Retina (tissue), 1 donor: ENCODE data around the gene GPR146.
A peak's percentile ranks its signal among the peaks of the same experiment; 100 is the strongest.
"Not testable (repeated sequence)": the region's sequence is repeated elsewhere in the genome, so short reads cannot be mapped to it uniquely, and the experiment has no call there.

ENCODE experiments used
- DNase-seq: peaks from one replicate; pipeline ENCODE4 v3.0.0-alpha.2; 2016

Gene GPR146, protein sequence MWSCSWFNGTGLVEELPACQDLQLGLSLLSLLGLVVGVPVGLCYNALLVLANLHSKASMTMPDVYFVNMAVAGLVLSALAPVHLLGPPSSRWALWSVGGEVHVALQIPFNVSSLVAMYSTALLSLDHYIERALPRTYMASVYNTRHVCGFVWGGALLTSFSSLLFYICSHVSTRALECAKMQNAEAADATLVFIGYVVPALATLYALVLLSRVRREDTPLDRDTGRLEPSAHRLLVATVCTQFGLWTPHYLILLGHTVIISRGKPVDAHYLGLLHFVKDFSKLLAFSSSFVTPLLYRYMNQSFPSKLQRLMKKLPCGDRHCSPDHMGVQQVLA

DNA sequence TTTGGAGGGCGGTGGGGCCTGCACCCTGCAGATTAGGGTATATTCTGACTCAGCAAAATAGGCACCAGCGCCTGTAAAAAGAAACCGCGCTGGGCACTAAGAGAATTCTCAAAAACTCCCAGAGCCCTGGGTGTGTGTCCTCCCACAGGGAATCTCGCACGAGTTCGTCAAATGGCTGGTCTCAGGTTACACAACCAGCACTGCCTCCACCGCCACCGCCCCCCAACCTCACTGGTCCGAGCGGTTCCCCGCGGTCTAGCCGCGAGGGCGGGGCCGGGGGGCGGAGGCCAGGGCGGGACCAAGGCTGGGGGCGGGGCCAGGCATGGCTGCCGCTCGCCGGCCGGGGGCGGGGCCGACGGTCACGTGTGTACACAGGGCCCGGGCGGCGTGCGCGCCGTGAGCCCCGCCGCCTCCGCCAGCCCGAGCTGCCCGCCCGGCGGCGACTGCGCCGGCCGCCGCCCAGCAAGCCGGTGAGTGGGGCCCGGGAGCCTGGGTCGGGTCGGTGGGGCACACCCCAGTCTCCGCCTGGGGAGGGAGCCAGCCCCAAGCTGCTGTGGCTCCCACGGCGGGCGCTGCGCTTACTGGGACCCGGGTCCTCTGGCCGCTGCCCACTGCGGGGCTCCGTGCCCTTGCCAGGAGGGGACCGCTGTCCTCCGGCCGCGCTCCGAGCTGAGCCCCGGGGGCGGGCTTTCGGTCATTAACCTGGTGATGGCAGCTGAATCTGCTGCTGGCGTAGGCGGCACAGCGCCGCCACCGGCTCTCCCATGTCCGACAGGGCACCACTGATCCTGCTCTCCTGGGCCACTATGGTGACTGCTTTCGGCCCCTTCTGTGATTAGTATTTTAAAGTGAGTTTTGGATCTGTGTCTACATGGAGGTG lies at the start of gene GPR146:
TSS of gene GPR146 (plus strand) at position 358 of the 880 bp plus-strand sequence. CDS start 12,970 bp downstream, outside the sequence.
- peak; percentile 84 for DNase-seq

DNA sequence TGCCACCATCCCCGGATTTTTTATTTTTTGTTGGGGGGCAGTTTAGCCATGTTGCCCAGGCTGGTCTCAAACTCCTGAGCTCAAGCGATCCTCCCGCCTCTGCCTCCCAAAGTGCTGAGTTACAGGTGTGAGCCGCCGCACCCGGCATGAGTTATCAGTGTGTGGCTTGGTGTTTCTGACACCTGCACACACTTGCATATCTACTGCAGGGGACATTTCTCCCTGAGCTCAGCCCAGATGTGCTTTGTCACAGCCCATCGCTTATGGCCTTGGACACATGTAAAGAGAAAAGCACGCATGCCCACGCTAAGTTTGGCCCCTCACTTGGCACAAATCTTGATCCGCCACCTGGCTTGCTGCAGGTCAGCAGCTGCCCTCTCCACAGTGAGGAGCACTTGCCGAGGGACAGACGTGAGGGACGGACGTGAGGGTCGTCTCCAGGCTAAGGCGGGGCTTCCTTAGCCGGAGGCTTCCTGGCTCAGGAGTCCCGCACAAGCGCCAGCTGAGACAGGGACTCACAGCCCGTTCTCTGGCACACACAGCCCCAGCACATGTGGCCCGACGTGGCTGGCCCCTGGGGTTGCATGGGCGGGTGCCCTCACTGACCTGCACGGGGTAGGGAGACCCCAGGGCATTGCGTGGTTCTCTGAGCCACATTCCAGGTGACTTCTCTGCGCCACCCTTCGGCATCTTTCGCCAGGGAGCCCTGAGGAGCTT lies 49.6 kb upstream of the GPR146 start:
- no peak for DNase-seq

DNA sequence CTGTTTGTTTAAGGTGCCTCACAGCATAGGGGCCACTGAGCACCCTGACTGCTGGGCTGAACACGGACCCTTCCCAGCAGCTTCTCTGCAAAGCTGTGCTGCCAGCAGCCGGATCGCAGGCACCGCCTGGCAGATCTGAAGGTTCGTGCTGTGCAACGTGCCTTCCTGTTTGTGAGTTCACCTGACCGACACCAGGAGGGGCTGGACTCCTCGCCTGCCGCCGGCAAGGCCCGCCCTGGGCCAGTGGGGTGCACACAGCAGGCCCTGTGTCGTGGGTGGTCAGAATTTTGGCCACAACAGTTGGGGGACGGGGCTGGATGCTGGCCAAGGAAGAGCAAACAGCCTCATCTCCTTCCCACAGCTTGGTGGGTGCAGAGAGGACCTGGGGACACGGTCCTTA lies 48.8 kb upstream of the GPR146 start:
- no peak for DNase-seq

GRCh38 chr7:996079-996872 lies 48.1 kb upstream of the GPR146 start:
- DNase-seq, result no peak

DNA sequence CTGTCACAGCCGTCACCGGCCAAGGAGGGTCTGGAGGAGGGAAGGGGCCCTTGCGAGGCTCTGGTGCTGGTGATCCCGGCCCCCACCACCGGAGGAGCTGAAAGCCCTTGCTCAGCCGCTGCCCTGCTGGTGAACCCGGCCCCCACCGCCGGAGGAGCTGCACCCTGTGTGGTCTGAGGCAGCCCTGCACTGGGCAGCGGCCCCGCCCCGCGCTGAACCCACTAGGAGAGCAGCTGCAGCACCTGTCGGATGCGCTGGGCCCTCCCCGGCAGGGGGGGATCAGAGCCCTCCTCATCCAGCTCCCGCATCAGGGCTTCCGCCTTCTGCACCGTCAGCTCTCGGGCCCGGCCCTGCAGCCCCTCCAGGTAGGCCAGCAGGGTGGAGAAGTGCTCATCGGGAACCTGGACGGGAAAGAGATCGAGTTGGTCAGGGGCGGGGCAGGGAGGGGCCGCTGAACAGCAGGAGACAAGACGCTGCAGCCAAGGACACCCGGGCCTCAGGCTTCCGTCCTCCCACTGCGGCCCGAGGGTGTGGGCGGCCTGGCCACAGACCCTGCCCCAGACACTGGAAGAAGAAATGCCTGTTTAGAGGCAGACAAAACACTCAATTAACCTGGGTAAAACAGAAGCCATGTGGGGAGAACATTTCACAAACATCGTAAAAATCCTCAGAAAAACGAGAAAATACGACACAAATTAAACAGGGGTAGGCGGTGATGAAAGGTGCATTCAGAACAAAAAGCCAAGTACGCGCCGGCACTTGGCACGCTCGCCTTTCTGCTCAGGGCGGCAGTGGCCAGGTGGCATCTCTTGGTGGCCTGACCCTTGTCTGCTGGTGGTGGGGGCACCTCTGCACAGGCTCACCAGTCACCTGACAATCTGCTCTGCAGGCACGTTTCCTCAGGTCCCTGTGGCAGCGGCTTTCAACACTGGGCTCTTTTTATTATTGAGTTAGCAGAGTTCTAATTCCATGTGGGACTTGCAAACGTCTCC lies 46.6 kb upstream of the GPR146 start:
- peak; percentile 70 for DNase-seq

GRCh38 chr7:999149-999879 lies 45.0 kb upstream of the GPR146 start:
- no peak for DNase-seq

DNA sequence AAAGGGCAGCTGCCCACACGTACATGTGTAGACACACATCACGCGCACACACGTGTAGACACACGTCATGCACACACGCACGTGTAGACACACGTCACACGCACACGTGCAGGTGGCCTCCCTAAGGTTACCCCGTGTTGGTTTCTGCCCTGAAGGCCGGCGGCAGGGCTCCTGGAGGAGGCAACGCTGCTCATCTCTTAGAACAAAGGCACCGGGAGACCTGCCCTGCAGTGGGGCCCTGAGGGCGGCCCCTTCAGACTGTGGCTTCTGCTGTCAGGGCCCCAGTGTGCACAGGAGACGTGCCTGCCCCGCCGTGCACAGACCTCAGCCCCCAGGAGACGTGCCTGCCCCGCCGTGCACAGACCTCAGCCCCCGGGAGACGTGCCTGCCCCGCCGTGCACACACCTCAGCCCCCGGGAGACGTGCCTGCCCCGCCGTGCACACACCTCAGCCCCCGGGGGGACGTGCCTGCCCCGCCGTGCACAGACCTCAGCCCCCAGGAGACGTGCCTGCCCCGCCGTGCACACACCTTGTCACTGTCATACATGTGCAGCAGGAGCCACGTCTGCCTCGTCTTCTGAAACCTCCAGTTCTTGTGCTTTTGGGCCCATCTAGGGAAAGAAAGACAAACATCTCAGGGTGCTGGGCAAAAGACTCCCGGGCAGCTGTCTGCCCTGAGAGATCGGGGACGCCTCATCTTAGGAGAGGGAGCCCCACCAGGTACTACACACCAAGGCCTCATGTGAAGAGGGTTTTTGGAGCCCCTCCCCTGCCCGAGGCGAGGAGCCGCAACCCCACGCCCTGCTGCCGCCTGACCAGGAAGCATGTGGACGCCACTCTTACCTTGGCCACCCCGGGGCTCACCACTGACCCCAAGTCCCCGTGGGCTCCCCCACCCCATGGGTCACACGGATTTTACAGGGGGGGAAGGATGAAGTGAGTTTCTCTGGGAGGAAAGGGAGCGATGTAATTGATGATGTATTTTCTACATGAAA lies 44.1 kb upstream of the GPR146 start:
- no peak for DNase-seq

- peak; percentile 55 for DNase-seq
Measured at GRCh38 chr7:1001069-1001770, 43.1 kb upstream of the GPR146 start.

DNA sequence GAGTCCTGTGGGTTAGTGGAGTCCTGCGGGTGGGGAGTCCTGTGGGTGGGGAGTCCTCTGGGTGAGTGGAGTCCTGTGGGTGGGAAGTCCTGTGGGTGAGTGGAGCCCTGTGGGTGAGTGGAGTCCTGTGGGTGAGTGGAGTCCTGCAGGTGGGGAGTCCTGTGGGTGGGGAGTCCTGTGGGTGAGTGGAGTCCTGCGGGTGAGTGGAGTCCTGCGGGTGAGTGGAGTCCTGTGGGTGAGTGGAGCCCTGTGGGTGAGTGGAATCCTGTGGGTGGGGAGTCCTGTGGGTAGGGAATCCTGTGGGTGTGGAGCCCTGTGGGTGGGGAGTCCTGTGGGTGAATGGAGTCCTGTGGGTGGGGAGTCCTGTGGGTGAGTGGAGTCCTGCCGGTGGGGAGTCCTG lies 42.3 kb upstream of the GPR146 start:
- DNase-seq, result not testable (repeated sequence)

DNA sequence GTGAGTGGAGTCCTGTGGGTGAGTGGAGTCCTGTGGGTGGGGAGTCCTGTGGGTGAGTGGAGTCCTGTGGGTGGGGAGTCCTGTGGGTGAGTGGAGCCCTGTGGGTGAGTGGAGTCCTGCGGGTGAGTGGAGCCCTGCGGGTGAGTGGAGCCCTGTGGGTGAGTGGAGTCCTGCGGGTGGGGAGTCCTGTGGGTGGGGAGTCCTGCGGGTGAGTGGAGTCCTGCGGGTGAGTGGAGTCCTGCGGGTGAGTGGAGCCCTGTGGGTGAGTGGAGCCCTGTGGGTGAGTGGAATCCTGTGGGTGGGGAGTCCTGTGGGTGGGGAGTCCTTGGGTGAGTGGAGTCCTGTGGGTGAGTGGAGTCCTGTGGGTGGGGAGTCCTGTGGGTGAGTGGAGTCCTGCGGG lies 41.9 kb upstream of the GPR146 start:
- not testable (repeated sequence) for DNase-seq

DNA sequence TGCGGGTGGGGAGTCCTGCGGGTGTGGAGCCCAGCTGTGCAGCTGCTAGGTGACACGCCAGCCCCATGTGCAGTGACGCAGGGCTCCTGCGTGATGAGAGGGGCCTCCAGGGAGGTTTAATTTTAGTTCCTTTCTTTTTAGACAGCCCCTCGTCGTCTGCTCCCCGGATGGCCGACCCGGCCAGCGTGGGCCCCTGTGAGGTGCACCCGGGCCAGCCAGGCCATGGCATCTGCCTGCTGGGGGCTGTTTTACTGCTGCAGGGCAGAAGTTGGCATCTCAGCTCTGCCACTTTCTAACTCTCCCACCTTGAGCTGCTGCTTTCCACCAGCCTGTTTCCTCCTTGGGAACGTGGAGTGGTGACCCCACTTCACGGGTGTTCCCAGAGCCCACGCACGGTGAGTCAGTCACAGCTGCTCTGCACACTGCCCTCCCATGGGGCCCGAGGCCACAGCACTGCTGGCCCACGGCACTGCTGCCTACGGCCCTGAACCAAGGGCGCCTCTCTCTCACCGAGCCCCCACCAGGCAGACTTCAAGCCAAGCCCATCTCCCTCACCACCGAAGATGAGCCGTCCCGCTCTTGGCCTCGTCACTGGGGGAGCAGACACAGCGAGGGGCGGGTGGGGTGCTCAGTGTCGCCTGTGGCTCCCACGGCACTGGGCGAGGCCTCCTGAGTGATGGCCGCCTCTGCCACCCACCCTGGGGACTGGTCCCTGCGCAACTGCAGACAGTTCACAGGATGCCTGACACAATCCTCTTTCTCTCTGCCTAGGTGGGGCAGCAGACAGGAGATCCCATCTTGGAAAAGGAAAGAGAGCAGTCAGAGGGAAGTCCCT lies 40.1 kb upstream of the GPR146 start:
- DNase-seq, result no peak

DNA sequence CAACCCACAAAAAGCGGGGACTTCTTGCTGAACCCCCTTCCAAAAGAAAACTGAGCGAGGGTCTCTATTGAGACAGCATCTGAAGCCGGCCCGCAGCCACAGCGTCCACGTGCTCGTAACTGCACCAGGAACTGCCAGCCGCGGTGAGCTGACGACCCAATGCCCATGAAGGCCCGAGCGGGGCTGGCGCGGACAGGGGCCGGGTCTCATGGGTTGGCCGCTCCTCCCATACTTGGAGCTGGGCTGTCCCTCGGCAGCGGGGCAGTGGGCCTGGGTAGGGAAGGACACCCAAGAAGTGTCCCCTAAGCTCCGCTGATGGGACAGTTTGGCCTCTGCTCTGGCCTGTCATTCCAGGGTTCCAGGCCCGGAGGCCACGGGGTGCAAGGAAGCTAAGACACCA lies 39.0 kb upstream of the GPR146 start:
- DNase-seq, result no peak

DNA sequence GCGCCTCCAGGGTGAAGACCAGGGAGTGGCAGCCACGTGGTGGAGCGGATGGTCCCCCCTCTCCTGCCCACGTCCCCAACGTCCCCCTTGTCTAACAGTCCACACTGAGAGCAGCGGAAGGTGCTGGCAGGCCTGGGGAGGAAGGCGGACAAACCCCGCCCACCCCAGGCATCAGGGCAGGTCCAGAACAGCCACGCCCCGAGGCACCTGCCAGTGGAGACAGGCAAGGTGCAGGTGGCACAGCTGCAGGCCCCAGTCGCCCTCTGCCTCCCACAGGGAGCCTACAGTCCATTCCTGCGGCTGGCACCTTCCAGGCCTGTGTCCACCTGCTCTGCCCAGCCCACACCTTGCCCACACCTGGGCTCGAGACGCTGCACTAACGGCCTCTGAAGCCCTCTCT lies 36.4 kb upstream of the GPR146 start:
- DNase-seq, result no peak

DNA sequence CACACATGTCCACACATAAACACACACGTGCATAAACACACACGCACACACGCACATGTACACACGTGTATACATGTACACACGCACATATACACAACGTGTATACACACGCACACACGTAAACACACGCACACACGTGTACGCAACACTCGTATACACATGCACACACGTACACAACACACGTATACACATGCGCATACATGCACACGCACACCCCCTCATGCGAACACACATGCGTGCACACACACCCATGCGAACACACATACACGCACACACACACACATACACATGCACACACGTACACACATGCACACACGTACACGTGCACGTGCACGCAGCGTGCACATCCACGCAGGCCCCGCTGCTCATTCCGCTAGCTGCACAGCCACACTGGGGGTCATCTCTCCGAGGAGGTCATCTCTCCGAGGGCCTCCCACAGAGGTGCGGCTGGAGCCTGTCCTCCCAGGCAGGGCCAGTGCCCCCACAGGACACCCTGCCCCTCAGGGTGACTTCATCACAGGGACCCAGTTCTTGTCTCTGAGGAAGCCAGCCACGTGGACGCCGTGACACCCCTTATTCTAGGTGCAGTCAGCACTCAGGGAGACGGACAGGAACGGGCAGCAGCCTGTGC lies 35.5 kb upstream of the GPR146 start:
- no peak for DNase-seq

DNA sequence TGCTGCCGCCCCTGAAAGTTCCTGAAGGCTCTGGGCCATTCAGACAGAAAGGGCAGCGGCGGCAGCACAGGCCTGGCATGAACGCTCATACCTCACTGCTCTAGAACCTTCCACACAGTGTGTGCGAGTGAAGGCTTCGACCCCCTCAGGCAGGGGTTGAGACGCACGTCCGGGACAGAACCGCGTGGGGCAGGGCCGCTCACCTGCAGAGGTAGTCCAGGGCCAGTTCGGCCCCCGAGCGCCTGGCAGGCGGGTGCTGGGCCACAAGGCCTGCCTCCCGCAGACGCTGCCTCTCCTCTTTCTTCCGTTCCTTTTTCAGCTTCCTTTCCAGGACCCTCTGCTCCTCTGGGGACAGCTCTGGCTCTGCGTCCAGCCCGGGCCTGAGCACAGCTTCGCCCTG lies 34.6 kb upstream of the GPR146 start:
- DNase-seq, result no peak

- no peak for DNase-seq
Measured at GRCh38 chr7:1010226-1010625, 34.1 kb upstream of the GPR146 start.
